Stimulated activated CD4-positive, alpha-beta T cell treated with anti-CD3 and anti-CD28 coated beads, Interleukin-2, amount 100 ng/mL, for 48 hours (primary cell): Measurements from ENCODE around the gene IPO11.

Experiments used
- DNase-seq, 2 donors: peaks; one replicate each; pipeline ENCODE4 v3.0.0-alpha.2; 2020

Gene IPO11

DNA sequence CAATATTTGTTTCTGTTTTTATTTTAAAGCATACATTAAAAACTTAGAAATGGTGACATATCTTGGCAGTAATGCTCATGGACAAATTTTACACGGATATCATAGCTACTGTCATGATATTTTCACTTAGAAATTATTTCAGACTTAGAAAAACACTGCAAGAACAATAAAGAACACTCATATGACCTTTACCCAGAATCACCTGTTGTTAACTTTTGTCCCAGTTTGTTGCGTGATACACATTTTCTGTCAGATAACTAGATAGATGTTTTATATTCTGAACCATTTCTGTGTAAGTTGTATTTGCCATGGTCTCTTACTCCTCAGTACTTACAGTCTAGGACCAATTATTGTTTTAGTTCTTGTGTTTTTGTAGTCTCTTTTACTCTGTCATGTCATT lies 162.5 kb downstream of the IPO11 start:
- DNase-seq: no peak

DNA sequence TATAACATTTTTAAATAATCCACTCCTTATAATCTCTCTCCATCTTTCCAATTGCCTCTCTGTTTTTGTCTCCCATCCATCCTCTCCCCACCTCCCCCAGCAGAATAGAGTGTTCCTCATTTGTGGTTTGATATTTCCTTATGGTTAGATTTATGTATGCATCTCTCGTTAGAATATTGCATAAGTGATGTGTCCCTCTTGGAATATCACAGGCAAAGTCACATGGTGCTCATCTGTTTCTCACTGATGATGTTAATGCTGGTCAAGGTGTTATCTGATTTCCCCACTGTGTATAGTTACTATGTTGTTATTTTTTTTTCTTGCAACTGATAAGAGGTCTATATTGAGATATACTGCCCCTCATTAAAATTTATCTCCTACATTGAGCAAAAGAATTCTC lies 162.9 kb downstream of the IPO11 start:
- no peak for DNase-seq

DNA sequence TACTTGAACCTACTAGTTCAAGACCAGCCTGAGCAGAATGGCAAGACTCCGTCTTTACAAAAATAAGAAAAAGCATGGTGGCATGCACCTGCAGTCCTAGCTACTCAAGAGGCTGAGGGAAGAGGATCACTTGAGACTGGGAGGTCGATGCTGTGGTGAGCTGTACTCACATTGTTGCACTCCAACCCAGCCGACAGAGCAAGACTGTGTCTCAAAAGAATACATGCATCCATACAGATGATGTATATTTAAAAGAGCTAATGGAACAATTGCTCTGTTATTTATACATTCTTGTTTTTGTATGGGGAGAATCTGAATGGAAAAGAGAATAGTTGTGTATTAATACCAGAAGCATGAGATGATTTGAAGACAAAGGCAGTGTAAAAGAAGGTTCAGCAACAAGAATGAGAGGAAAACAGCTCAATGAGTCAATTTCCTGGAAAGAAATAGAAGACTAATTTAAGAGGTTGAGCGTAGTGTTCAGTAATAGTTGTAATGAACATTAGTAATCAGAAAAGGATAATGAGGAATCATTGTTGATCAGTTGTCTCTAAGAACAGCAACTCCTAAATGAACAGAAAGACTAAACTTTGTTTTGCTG lies 164.1 kb downstream of the IPO11 start:
- no peak for DNase-seq

DNA sequence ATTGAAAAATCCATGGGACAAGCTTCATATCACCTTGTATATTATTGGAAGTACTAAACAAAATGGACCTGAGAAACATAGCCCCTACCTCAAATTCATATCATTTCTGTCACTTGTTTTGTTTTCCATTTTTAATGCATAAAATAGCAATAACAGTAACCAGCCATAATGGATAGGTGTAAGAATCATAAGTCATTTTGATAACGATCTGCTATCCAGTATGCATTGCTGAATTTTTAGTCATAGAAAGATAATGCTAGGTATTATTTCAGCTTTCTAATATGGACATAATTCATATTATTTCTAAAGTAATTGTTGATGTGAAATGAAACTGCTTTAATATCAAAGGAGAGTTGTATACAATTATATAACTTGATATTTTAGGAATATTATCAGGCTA lies 164.9 kb downstream of the IPO11 start:
- DNase-seq: no peak

DNA sequence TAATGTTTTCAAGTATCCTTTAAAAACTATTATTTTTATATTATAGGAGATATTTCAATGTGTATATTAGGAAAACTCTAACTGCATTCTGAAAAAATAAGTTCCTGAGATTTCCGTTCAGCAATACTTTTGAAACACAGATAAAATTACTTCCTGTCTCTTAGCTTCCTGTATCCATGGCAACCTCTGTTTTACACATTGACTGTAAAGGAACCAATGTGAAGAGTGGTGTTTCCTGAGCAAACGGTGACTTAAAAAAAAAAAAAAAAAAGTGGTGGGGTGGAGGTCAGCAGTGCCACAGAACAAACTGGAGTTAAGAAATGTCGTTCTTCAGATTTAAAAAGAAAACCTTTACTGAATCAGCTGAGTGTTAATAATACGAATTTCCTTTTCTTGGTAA lies 166.0 kb downstream of the IPO11 start, which contains the start of gene LRRC70:
Gene LRRC70 (plus strand): TSS at position 280 of the 400 bp plus-strand sequence. CDS start 620 bp downstream, outside the sequence.
- no peak for DNase-seq

DNA sequence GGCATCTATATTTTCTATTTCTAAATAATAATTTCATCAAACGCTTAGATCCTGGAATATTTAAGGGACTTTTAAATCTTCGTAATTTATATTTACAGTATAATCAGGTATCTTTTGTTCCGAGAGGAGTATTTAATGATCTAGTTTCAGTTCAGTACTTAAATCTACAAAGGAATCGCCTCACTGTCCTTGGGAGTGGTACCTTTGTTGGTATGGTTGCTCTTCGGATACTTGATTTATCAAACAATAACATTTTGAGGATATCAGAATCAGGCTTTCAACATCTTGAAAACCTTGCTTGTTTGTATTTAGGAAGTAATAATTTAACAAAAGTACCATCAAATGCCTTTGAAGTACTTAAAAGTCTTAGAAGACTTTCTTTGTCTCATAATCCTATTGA lies 167.2 kb downstream of the IPO11 start:
- no peak for DNase-seq

DNA sequence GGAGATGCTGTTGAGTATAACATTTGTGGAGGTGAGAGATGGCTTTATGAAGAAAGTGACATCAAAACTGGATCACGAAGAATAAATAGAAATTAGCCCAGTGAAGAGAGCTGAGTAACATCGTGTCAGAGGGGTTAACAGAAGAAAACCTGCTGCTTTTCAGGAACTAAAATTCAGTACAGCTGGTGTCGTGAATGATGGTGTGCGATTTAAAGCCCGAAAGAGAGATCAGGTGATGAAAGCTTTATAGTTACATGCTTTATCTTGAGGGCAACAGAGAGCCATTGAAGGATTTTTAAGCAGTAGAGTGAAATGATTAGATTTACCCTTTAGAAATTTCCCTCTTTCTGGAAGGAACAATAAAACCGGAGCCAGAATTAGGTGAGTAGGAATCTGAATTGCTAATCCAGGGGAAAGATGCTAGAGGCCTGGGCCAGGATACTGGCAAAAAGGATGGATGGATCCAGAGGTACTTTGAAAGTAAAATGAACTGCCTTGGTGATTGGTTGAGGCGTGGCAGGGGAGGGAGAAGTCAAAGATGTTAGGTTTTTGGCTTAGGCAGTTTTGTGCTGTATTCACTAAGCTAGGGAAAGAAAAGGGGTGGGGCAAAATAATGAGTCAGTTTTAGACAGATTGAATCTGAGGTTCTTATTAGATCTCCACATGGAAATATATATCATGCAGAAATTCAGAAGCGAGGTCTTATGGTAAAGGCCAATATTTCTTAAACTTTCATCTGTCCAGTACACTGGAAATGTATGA lies 169.5 kb downstream of the IPO11 start:
- DNase-seq: no peak

DNA sequence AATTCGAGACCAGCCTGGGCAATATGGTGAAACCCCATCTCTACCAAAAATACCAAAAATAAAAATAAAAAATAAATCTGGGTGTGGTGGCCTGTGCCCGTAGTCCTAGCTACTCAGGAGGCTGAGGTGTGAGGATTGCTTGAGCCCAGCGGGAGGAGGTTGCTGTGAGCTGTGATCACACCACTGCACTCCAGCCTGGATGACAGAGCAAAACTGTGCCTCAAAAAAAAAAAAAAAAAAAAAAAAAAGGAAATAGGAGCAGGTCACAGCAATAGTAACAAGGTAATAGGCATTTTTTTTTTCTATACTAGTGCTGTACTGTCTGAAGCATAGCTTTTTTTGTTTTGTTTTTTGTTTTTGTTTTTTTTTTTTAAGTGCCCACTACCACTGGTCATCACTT lies 171.8 kb downstream of the IPO11 start:
- DNase-seq: no peak

DNA sequence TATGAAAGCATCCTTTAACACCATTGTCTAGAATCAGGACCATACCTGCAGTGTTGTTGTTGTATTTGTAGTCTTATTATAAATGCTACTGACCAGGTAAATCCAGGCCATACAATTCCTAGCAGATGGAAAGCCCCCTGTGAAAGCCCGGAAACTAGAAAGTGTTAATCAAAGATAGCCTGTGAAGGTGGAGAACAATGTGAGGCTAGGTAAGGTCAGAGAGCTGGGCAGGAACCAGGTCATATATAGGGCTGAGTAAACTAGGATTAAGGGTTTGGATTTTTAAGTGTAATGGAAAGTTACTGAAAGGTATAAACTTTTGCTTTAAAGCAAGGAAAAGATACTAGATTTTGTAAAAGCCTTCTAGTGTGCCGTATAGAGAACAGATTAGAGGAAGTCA lies 172.7 kb downstream of the IPO11 start:
- DNase-seq: no peak

DNA sequence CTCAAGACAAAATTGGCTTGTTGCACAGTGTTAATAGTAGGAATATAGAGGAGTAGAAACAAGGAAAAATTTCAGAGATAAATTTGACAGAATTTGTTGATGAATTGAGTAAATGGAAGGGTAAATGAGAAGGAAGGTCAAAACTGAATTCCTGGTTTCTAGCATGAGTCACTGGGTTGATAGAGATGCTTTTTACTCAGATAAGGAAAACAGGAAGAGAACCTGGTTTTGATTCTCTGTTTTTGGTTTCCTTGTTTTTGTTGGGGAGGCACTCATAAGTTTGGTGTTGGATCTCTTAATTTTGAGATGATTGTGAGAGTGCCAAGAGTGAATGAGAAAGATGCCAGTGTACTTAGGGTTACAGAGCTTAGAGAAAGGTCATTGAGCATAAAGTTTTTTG lies 173.2 kb downstream of the IPO11 start:
- no peak for DNase-seq

DNA sequence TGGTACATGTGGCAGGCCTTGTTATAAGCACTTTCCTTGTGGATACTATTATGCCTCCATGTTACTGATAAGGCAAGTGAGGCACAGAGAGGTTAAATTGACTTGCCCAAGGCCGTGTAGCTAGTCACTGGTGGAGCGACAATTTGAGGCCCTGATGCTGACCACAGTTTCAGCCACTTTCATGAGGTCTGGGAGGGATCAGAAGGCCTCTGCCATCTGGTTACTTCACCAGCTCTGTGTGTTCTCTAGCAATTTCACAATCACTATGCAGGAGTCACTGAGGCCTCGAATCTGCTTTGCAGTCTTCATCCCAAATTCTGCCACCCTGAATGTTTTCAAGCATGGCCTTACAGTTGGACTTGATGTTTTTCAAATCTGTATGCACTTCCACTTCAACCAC lies 175.2 kb downstream of the IPO11 start:
- no peak for DNase-seq

DNA sequence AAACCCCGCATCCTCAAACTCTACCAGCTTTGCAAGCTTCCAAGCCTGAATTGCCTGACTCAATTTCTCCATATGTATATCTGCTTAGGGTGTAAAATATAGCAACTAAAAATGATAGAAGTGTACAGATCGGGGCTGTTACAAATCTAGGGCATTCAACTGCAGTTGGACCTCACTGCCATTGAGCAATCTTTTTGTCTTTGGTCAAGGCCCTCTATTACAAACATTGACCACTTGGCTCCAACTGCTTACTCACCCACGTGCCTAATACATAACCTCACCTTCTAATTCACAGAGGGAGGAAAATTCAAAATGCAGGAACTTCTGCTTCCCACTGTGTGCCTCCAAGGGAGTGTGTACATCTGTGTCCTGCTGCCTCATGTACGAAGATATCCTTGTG lies 176.1 kb downstream of the IPO11 start:
- DNase-seq: no peak

DNA sequence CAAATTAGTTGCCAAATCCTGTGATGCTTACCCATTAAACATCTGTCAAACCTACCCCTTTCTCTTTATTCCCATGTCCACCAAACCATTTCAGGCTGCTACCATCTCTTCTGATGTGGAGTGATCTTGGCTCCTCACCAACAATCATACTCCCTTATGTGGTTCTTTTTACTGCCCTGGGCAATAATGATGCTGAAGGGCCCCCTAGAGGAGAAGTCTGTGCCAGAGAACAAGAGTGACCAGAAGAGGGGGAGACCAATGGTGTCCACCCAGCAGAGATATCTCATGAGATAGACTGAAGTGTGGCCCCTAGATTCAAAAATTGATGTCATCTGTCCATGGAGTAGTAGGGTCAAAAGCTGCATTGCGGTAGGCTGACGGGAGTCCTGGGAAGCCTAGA lies 176.9 kb downstream of the IPO11 start:
- no peak for DNase-seq

DNA sequence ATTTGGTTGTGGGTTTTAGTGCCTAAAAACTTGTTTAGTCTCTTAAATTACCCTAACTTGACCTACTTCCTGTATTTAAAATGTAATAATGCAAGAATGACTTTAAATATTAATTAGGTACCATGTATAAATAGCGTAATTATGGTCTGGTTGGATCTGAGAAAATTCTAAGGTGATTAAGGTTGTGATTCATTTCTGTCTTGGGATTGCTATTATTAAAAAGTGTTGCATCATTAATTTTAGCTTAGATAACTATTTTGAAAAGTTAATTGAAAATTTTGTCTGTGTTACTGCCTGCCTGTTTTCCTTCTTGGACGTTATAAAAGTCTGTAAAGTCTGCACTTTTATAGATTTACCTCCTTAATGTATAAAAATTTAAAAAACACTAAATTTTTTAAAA lies 177.8 kb downstream of the IPO11 start:
- no peak for DNase-seq

DNA sequence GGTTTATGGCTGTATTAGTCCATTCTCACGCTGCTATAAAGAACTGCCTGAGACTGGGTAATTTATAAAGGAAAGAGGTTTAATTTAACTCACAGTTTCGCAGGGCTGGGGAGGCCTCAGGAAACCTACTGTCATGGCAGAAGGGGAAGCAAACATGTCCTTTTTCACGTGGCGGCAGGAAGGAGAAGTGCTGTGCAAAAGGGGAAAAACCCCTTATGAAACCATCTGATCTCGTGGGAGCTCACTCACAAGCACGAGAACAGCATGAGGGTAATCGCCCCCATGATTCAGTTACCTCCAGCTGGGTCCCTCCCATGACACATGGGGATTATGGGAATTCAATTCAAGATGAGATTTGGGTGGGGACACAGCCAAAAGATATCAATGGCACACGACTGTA lies 180.0 kb downstream of the IPO11 start:
- no peak for DNase-seq

DNA sequence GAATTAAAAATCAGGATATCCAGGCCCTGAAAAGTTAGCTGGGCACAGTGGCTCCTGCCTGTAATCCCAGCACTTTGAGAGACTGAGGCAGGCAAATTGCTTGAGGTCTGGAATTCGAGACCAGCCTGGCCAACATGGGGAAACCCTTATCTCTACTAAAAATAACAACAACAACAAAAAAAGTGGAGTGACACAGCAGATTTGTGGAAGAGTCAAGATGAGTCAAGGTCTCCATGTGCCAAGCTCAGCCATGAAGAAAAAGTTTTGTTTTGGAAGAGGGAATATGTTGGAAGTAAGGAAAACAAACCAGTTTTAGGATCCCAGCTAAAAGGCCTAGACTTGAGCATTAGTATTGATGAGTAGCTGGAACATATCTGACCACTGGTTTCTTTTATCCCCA lies 180.8 kb downstream of the IPO11 start:
- no peak for DNase-seq

DNA sequence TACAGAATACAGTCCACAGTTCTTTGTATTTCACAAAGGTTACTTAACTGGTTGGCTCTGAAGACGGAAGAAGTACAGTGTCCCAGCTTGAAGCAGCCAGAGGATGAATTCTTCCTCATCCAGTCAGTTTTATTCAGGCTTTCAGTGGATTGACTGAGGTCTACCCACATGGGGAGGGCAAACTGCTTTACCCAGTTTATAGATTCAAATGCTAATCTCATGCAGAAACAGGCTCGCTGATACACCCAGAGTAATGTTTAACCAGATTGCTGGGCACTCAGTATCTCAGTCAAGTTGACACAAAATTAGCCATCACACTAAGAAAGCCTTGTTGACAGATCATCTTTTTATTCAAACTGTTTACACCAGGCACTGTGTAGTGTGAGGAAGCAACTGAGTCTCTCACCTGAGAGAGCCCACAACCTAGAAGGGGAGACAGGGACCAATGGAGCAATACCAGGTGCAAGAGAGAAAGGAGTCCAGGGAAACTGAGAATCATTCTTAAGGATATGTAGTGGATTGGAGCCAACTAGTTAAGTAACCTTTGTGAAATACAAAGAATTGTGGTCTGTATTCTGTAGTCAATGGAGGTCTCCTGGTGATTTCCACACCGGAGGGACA lies 181.9 kb downstream of the IPO11 start:
- no peak for DNase-seq

DNA sequence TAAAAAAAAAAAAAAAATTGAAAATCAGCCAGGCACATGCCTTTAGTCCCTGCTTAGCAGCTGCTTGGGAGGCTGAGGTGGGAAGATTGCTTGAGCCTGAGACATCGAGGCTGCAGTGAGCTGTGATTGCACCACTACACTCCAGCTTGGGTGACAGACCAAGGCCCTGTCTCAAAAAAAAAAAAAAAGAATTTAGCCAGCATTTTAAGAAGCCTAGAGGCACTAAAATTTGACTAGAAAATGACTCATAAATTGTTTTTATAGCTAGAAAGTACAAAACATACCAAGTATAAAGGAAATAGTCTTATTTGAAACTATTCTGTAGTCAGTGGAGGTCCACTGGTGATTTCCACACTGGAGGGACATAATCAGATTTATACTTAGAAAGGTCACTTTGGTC lies 183.5 kb downstream of the IPO11 start:
- no peak for DNase-seq

DNA sequence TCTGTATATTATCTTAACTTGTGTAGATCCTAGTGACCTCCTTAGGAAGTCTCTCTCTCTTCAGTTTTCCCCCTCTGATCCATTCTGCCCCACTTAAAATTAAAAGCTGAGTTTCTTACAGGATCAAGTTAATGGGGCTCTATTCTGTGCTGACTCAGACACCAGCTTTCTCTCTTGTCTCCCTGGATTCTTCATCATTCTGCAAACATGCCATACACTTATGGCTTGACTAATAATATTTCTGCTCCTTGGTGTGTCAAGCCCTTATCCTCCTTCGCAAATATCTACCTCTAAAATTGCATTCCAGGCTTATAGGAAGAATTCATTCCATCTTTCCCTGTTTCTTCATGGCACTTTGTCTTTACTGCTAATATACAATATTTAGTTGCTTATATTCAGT lies 184.1 kb downstream of the IPO11 start:
- no peak for DNase-seq

DNA sequence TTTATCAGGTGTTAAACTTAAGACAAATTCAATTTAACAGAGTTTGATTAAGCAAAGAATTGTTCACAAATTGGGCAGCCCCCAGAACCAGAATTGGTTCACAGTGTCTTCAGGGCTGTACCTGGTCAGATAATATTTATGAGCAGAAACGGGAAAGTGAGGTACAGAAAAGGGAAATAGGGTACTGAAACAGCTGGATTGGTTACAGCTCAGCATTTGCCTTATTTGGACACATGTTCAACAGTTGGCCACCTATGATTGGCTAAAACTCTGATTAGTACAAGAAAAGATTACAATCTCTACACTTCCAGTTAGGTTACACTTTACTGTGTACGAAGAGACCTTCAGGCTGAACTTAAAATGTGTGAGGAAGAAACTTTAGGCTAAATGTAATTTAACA lies 184.8 kb downstream of the IPO11 start:
- no peak for DNase-seq

DNA sequence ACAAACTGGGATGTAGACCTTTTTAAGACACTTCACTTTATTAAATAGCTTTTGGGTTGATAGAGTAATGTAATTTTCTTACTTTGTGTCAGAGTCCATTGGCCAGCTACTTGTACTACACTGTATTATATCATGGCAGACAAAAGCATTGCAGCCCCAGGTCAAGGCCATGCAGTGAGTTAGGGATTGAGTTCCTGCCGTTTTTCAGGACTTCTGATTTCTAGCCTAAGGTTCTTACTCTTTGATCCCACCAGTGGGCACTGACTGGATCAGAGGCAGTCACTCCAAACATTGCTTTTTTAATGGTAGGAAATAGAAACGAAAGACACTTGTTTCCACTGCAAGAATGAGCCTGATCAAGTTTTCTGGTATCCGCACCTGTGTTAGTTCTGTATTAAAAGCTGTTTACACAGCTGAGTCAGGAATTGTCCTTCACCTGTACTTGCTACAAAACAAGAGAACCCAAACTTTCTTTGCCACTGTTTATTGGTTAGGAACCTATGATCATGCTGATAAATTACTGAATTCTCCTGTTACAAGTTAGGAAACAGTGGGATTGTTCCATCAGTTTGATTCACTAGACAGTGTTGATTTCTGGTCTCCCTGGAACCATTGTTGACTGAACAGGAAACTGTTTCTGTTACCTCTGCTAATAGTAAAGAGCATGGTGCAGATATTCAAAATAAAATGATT lies 188.1 kb downstream of the IPO11 start:
- no peak for DNase-seq

DNA sequence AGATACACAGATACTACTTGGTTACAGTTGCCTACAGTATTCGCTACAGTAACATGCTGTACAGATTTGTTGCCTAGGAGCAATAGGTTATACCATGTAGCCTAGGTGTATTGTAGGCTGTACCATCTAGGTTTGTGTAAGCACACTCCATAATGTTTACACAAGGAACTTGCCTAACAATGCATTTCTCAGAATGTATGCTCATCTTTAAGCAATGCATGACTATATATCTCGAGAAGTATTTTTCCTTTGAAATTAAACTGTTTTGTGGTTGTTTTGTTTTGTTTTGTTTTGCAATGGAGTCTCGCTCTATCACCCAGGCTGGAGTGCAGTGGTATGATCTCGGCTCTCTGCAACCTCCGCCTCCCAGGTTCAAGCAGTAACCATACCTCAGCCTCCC lies 191.4 kb downstream of the IPO11 start:
- no peak for DNase-seq

DNA sequence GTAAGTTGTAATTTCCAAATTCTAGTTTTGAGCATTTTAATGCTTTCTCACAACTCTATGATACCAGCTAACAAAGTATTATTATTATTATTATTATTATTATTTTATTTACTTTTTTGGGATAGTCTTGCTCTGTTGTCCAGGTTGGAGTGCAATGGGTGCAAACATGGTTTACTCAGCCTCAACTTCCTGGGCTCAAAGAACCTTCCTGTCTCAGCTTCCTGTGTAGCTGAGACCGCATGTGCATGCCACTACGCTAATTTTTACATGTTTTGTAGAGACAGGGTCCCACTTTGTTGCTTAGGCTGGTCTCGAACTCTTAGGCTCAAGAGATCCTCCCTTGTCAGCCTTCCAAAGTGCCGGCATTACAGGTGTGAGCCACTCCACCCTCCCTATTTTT lies 193.1 kb downstream of the IPO11 start:
- DNase-seq: no peak

DNA sequence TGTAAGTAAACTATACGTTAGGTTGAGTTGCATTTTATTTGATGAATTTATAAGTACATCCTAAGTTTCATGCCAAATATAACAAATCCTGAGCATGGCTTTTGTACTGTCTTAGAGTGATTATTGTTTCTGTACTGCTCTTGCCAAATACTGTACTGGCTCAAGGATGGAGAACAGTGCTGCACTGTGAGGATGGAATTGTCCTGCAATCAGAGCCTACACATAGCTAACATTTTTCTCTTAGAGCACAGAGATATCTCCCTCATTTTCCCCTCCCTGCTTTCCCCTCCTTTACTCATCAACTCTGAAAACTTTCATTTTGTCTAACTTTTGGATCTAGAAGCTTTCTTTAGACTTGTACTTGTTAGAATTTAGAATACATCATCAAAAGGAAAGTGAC lies 194.3 kb downstream of the IPO11 start:
- DNase-seq: no peak
